Endothelial cell of umbilical vein (primary cell): Measurements from ENCODE around the gene LEMD1.

Experiments
- CTCF ChIP-seq, 2 donors: IDR thresholded peaks; 1 replicate in 1 of 2; 2 replicates in 1 of 2; pipeline ENCODE4 v1.5.1; 2011; ENCODE audit warnings: low read length in 2 of 2, mild to moderate bottlenecking in 2 of 2, moderate library complexity in 2 of 2, control low read depth in 1 of 2, inconsistent platforms in 1 of 2, low read depth in 1 of 2; ENCODE audit not compliant: insufficient read depth in 1 of 2; ENCODE audit errors: extremely low read depth in 1 of 2
- EZH2 ChIP-seq: IDR thresholded peaks from 2 replicates; pipeline ENCODE4 v1.6.1; 2012; ENCODE audit warnings: borderline replicate concordance, low read depth, mild to moderate bottlenecking, moderate library complexity, low read length, inconsistent platforms; ENCODE audit not compliant: severe bottlenecking
- GATA2 ChIP-seq: IDR thresholded peaks from 2 replicates; pipeline ENCODE4 v1.7.0; 2011; ENCODE audit warnings: low read depth, mild to moderate bottlenecking, moderate library complexity, mixed read lengths, low read length; ENCODE audit not compliant: insufficient read length, insufficient read depth
- JUN ChIP-seq: IDR thresholded peaks from 2 replicates; pipeline ENCODE4 v1.6.1; 2011; ENCODE audit warnings: borderline replicate concordance, low read depth; ENCODE audit not compliant: insufficient read length, insufficient read depth
- MAX ChIP-seq: IDR thresholded peaks from 2 replicates; pipeline ENCODE4 v1.6.1; 2011; ENCODE audit not compliant: insufficient read depth, insufficient read length
- MYC ChIP-seq: IDR thresholded peaks from one replicate; pipeline ENCODE4 v1.6.1; 2011; ENCODE audit warnings: mild to moderate bottlenecking, low read depth, low read length
- POLR2A ChIP-seq: IDR thresholded peaks from 2 replicates; pipeline ENCODE4 v1.6.1; 2012; ENCODE audit warnings: low read depth, mild to moderate bottlenecking, control low read depth, low read length
- POLR2AphosphoS5 ChIP-seq: IDR thresholded peaks from 2 replicates; pipeline ENCODE4 v1.6.1; 2012; ENCODE audit warnings: low read depth, mild to moderate bottlenecking, control low read depth, low read length, moderate library complexity; ENCODE audit not compliant: insufficient read depth

GRCh38 chr1:205355075-205355453 lies 66.8 kb downstream of the LEMD1 start:
- TF ChIP-seq POLR2A (no peak), CTCF (IDR thresholded peaks at IDR 0.05; ENCODE audit: extremely low read depth in 1 of 2, insufficient read depth in 1 of 2, low read depth in 1 of 2, low read length in 2 of 2) (no peak), EZH2 (no peak), POLR2AphosphoS5 (no peak), GATA2 (no peak), MYC (no peak), MAX (no peak), JUN (no peak)
